TTC549 (cell line): ENCODE measurements around the gene CDK9.

Experiments used
- FAIRE-seq: peaks from 2 replicates; lab custom pipeline; 2012; peaks lifted over from hg19 to GRCh38; lab: Jason Lieb, UNC

Gene CDK9

DNA sequence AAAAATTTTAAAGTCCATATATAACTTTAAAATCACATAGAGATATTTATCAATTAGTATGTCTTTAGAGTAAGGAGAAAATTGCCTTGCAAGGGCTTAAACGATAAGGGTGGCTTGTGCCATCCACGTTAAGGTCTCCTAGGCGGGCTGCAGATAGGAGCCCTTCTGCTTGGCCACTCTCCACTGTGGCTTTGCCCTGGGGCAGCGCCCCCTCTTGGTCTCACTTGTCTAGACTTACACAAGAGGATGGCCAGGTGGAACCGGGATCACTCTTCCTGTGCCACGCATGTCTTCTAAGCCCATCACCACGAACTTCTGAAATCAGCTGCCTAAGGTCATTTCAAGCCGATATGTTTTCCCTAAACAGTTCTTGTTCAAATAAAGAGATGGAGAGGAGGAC lies 19.8 kb downstream of the CDK9 start:
- FAIRE-seq: no peak

- no peak for FAIRE-seq
Measured at GRCh38 chr9:127806871-127807270, 21.0 kb downstream of the CDK9 start.

DNA sequence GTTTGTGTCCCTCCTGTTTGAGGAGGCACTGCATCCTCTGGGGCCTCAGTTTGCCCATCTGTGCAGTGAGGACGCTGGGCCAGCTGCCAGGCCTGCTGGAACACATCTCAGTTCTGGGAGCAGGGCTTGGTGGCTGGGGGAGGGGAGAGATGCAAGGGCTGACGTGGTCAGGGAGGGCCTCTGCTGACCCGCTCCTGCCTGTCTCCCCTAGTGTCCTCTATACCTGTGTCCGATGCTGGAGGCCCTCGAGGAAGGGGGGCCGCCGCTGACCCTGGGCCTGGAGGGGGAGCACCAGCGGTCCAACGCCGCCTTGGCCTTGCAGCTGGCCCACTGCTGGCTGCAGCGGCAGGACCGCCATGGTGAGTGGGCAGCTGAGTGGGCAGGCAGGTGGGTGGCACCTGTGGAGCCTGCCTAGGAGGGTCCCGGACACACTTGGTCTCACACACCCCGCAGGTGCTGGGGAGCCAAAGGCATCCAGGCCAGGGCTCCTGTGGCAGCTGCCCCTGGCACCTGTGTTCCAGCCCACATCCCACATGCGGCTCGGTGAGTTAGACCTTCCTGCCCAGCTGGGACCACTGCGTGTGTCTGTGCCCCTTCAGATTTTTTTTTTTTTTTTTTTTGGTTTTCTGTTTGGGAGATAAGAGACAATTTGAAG lies 22.6 kb downstream of the CDK9 start:
- FAIRE-seq: no peak

DNA sequence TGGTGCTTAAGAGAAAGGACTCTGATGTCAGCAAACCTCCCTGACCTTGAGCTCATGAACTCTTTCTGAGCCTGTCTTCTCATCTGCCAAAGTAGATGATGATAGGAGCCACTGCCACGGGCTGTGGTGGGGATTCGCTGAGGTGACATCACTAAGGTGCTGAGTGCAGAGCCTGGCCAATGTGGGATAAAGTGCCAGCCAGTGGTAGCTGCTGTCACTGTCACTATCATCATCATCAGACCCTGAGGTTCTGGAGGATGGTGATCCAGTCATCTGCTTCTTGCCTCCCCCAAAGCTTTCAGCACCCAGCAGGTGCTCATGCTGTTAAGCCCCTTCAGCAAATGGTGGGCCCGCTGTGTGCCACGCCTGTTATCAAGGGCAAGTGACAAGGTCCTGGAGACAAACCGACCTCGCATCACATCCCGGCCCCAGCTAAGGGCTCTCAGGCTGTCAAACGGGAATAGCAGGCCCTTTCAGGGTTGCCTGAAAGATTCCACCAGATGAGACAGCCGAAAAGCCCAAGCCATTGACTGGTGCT lies 23.2 kb downstream of the CDK9 start:
- no peak for FAIRE-seq

- FAIRE-seq: no peak
Measured at GRCh38 chr9:127809540-127810377, 23.9 kb downstream of the CDK9 start.

- no peak for FAIRE-seq
Measured at GRCh38 chr9:127810378-127811187, 24.7 kb downstream of the CDK9 start.

- FAIRE-seq: no peak
Measured at GRCh38 chr9:127812011-127812410, 26.2 kb downstream of the CDK9 start.

DNA sequence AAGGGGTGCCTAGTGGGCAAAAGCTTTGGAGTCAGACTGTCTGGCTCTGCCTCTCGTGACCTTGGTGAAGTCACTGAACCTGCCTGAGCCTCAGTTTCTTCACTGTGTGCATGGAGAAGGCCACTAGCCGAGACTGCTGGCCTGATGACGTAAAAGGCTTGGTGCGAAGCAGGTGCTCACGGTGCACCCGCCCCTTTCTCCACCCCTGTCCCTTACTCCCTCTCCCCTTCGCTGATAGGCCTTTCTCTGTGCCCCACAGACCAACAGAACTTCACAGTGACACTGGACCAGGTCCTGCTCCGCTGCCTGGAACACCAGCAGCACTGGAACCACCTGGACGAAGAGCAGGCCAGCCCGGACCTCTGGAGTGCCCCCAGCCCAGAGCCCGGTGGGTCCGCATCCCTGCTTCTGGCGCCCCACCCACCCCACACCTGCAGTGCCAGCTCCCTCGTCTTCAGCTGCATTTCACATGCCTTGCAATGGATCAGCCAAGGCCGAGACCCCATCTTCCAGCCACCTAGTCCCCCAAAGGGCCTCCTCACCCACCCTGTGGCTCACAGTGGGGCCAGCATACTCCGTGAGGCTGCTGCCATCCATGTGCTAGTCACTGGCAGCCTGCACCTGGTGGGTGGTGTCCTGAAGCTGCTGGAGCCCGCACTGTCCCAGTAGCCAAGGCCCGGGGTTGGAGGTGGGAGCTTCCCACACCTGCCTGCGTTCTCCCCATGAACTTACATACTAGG lies 27.3 kb downstream of the CDK9 start:
- FAIRE-seq: no peak

DNA sequence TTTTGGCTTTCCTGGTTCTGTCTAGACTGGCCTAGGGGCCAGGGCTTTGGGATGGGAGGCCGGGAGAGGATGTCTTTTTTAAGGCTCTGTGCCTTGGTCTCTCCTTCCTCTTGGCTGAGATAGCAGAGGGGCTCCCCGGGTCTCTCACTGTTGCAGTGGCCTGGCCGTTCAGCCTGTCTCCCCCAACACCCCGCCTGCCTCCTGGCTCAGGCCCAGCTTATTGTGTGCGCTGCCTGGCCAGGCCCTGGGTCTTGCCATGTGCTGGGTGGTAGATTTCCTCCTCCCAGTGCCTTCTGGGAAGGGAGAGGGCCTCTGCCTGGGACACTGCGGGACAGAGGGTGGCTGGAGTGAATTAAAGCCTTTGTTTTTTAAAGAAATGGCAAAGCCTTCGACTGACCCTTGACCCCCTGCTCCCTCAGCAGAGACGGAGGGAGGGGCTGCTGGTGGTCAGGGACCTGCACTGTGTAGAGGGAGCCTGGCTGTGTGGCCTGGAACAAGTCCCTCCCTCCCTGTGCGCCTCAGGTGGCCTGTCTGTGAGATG lies 27.9 kb downstream of the CDK9 start:
- FAIRE-seq: no peak

GRCh38 chr9:127814619-127815511 lies 29.0 kb downstream of the CDK9 start:
- no peak for FAIRE-seq

DNA sequence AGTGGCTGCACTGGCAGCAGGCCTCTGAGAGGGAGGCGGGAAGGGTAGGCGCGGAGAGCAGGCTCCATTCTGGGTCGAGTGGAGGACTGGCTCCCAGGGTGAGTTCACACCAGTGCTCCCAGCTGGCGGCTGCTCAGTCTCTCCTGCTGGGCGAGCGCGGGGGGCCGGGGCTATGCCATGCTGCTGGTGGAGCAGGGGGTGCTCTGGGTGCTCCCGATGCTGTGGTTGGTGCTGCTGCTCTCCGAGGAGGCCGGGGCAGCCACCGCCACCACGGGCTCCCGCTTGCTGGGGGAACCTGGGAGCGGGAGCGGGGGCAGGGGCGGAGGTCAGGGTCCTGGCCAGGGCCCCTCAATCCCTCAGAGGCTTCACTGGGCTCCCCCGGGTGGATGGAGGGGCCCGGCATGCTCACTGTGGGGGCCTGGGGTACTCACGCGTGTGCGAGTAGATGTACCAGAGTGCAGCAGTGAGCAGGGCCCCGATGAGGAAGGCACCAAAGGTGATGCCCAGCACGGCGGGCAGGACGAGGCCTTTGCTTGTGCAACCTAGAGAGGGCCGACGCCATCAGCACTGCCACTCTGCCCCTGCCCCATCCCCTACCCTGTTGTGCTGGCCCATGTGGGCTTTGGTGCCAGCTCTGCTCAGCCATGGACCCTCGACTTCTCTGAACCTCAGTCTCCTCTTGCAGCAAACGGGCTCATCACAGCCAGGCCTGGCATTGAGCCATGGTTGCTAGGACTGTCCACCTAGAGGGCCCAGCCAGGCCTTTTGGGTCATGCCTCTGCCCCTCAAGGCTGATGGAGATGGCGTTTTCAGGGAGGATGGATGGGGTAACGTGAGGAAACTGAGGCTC lies 29.9 kb downstream of the CDK9 start:
- FAIRE-seq: no peak

- FAIRE-seq: no peak
Measured at GRCh38 chr9:127816362-127816725, 30.5 kb downstream of the CDK9 start.

GRCh38 chr9:127816728-127817127 lies 30.9 kb downstream of the CDK9 start:
- FAIRE-seq: no peak

- no peak for FAIRE-seq
Measured at GRCh38 chr9:127817881-127818434, 32.1 kb downstream of the CDK9 start.

DNA sequence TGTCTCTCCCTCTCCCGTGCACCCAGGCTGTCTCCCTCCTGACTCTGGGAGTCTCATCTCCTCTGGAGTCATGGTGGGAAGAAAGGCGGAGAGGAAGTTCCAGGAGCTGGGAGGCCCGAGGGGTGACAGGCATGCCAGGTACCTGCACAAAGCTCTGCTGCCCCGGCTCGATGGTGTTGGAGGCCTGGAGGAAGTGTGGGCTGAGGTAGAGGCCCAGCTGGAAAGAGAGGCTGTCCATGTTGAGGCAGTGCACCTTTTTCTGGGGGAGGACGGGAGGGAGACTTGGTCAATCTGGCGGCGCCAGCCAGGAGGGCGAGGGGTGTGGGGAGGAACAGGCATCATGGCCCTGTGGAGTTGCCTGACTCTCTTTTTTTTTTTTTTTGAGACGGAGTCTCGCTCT lies 32.7 kb downstream of the CDK9 start:
- FAIRE-seq: no peak

DNA sequence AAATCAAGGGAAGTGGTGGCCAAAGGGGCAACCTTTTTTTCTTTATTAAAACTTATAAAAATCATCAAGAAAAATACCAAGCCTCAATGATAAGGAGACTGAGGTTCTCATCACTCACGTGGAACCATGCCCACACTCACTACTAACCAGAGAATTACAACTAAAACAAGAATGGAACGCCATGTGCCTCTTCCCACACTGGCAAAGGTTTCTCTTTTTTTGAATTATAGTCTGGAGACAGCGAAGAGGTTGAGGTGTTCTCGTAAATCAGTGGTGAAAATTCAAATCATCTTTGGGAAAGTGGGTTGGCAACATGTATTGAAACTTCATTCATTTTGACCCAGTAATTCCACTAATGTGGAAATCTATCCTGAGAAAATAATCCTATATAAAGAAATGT lies 36.3 kb downstream of the CDK9 start:
- FAIRE-seq: no peak

GRCh38 chr9:127825319-127826051 lies 39.7 kb downstream of the CDK9 start:
- no peak for FAIRE-seq

DNA sequence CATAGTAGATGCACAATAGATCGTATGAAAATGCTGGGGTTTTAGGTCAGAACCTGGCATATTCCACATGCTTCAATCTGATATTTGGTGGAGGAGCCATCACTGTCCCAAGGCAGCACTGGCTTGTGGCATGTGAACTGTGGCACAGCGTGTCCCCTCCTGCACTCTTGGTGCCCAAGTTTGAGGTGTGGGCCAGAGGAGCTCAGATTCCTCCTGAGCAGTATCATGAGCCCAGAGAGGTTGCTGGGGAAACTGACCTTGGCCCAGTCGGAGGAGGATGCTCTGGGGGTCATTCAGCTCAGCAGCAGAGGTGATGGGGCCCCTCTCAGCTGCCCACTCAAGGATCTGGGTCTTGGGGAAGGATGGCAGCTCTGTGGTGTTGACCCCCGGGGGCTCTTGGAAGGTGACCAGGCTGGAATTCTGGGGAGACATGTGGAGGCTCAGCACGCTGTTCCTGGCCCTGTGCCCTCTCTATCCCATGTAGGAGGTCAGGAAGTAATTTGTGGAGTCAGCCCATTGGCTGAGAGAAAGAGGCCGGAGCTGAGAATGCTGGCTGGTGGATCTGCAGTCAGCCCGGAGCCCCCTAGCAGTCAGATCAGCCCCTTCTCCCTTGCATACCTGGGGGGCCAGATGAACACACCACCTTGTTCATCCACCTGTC lies 40.5 kb downstream of the CDK9 start:
- no peak for FAIRE-seq
